DMS153 (cell line): ENCODE measurements around the gene CD4.

Experiments
- DNase-seq: peaks from one replicate; lab custom pipeline; 2025; lab: John Stamatoyannopoulos, UW

The CD4 gene

DNA sequence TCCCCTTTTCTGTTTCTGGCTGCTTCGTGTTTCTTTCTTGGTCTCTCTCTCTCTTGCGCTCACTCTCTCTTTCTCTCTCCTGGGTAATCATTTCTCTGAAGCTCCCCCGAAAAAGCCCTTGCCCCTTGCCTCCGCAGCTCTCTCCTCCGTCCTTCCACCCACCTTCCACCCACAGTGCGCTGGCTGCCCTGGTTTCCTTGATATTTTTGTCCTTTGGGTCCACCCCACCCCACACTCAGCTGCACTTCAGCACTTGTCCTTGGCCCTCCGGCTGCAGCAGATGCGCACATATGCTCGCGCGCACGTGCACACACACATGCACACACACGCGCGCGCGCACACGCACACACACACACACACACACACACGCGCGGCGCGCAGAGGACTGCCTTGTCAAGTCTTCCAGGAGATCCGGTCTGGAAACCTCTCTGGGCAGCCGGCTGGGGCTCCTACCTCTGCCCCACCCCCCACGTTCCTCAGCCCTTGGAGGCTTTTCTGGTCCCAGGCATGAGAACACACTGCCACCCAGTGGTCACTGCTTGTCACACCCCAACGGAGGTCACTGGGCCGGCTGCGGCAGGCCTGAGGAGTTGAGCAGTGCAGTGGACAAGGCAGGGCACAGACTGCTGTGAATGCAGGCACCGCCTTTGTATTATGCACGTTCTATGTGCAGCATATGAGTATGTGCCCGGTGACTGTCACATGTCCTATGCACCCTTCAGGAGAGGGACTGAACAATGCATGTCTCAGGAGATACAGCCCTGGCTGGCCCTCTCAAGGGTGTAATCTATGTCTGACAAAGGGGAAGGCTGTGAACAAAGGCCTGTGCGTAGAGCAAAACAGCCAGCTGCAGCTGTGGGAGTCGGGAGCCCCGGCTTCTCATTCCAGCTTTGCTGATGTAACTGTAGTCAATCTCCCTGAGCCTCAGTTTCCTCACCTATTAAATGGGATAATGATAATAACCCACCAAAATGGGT is 10.5 kb upstream of the CD4 start:
- peak; percentile 86 for DNase-seq

DNA sequence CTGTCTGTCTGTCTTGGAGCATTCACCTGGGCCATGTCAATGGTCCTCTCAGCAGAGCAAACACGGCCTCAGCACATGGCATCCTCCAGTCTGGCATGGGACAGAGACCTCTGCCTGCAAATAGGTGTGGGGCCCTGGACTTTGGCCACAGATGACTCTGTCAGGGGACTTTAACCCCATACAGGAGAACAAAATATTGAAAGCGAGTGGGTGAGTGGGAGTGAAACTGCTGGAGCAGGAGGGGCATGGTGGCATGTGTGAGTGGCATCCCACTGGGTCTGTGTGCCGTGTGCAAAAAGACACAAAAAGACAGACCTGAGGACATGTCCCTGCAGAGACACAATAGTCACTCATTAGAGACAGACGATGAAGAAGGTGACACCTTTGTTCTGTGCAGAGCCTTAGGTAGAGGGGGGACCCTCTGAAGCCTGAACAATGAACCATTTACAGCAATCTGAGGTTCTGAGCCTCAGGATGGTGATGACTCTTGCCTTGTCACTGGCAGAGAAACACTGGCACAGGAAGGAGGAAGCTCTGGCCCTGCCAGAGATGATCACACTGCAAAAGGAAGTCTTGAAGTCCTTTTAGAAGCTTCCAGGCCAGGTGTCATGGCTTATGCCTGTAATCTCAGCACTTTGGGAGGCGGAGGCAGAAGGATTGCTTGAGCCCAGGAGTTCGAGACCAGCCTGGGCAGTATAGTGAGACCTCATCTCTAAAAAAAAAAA is 9.5 kb upstream of the CD4 start:
- no peak for DNase-seq

DNA sequence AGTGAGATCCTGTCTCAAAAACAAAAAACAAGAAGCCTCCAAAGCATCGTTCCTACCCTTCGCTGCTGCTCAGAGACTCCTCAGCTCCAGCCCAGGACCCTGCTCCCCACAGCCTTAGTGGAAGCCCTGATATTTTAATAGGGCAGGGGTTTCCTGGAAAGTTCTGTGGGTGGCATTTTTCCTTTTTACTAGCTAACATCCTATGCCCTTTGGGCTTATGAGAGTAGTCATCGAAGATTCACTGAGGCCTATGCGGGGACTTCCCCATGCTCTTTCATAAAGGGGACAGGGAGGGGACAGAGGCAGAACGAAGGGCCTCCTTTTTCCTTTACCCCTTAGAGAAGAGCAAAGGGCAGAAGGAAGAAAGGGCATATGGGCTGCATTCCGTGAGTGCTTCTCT is 8.8 kb upstream of the CD4 start:
- DNase-seq, result no peak

DNA sequence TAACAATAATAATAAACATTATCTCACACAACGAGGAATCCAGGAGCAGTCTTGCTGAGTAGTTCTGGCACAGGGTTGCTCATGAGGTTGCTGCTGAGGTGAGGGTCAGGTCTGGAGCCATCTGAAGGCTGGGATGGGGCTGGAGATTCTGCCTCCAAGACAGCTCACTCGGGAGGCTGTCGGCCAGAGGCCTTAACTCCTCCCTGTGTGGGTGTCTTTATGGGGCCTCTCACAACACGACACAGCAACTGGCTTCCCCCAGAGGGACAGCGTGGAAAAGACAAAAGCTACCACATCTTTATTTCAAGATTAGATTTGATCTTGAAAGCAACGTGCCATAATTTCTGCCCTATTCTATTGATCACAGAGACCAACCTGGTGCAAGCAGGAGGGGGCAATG is 7.2 kb upstream of the CD4 start:
- DNase-seq, result no peak

DNA sequence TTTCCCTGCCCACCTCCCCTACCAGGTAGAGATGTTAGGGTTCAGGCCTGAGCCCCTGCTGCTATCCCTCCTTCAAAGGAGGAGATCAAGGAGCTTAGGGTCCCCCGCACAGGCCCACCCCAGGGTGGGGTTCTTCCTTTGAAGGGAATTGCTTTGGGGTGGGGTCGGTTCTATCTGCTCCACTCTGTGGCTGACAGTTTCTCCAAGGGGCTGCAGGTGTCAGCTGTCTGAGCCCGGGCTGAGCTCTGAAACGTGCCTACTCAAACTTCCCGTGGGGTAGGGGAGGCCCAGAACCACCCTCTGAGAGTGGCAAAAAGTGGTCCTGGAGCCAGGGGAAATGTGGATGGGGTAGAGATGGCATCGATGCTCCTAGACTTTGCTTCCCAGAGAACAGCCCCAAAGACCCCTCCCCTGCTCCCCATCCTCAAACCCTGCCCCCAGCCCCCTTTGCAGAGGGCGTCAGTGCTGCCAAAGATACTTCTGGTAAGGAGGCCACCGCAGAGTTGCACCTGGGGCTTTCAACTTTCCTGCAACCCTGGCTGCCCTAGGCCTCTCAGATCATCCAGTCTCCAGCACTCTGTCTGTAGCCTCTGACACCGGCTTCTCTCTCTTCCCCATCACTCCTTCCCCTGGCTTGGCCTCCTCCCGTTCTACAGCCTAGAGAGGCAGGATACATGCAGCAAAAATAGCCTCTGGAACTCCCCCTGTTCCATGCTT is 6.3 kb upstream of the CD4 start:
- no peak for DNase-seq

DNA sequence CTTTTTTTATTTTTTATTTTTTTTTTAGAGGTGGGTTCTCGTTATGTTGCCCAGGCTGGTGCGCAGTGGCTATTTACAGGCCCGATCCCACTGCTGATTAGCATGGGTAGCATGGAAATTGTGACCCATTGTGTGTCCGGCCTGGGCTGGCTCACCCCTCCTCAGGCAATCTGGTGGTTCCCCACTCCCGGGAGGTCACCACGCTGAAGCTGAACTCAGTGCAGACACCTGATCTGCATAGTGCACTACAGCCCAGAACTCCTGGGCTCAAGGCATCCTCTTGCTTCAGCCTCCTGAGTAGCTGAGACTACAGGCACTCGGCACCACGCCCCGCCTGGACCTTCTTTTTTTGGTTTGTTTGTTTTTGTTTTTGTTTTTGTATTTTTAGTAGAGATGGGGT is 5.5 kb upstream of the CD4 start:
- DNase-seq, result no peak

DNA sequence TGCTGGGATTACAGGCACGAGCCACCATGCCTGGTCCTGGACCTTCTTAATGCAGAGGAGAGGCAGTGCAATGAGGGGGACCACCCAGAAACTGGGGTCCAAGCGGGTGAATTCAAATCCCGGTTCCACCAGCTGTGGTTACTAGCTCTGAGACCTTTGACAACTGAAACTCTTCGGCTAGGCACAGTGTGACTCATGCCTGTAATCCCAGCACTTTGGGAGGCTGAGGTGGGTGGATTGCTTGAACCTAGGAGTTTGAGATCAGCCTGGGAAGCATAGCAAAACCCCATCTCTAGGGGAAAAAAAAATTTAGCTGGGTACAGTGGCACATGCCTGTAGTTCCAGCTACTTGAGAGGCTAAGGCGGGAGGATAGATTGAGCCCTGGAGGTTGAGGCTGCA is 5.0 kb upstream of the CD4 start:
- no peak for DNase-seq

DNA sequence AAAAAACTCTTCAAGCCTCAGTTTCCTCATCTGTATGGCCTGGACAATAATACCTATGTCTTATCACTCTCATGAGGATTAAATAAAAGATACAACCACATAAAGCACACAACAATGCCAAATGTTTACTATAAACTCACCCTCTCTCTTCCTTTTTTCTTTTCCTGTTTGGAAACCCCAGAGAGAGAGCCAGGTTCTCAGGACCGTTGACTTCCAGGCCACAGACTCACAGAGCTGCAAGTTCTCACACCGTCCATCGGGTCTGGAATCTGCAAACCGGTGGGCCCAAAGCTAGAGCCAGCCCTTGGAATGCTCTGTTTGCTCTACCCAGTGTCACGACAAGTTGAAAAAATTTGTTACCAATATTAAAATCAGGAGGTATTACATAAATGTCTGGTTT is 4.6 kb upstream of the CD4 start:
- no peak for DNase-seq

DNA sequence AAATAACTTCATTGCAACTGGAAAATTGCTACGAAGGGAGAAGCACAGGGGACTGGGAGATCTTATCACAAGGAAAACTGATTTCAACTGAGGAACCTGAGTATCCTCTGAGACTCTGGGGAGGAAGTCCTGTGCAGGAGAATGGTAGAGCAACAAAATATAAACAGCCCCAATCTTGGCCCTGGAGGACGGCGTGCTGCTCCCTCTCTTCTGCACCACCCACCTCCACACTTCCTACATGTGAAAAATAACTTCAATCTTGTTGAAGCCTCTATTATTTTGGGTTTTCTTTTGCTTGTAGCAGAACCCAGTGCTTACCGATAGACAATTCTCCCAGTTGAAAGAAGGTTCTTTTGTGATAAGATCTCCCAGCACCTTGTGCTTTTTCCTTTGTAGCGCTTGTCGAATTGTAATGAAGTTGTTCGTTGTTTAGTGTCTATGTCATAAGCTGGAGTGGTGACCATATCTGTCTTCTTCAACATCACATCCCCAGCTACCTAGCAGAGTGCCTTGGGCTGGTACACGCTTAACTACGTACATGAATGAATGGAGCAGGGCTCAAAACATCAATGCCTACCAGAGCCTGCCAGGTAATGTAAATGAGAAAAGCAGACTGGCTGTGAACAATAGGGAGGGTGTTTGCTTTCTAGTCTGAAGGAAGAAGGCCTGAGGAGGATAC is 2.8 kb upstream of the CD4 start:
- no peak for DNase-seq

DNA sequence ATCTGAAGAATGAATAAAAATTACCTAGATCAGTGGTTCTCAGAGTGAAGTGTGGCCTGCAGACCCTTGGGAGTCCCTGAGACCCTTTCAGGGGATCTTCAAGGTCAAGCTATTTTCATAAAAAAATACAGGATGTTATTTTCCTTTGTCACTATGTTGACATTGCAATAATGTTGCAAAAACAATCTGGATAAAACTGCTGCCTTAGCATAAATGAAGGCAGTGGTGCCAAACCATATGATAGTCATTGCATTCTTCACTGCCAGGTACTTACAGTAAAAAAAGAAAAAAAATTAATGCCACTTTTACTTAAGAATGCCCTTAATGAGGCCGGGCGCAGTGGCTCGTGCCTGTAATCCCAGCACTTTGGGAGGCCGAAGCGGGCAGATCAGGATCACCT is 2.0 kb upstream of the CD4 start:
- no peak for DNase-seq

DNA sequence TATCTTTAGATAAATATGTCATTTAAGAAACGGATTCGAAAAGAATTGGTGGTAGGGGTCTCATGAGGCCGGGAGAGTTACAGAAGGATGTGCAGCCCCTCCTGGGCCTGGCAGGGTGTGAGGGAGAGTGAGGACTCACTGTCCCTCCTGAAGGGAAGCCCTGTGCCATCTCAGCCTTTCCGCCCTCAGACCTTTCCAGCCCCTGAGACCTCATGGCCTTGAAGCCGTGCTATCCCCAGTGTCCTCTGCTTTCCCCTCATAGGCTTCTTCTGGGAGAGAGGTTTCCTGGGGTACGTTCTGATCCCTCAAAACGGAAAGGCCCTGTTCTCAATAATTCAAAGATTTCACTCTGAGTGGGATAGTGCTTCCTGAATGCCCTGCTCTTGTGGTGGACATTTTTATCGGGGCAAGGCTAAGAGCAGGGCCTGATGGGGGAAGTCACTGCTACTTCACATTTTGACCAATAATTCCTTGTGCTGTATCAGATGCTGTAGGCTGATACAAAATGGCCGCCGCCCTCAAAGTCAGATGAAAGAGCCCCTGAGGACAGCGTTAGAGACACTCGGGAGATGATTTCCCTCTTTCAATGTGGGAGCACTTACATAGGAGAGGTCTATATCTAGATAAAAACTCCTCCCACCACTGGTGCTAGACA is 1.3 kb downstream of the CD4 start:
- no peak for DNase-seq

DNA sequence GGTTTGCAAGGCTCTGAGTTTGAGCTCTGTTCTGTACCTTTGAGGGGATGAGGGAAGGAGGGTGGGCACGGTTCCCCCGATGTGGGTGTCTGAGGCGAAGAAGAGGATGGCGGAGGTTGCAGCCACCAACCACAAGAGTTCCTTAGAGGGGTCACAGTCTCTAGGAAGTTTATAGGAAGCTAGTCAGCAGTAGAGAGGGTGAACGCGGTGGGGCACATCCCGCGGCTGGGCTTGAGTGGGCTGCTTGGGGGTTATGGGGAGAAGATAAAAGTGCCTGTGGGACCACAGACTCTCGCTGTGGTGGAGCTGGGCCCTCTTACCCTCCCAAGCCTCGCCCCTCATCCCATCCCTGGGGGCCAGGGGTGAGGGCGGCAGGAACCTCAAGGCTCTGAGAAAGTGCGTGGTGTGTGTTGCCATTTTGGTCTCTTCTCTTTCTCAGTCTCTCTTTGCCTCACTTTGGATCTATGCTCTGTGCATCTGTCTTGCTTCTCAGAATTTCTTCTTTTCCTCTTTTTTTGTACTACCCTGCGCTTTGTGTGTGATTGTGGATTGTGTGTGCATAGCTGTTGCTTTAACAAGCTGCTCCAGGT is 2.7 kb downstream of the CD4 start:
- no peak for DNase-seq

DNA sequence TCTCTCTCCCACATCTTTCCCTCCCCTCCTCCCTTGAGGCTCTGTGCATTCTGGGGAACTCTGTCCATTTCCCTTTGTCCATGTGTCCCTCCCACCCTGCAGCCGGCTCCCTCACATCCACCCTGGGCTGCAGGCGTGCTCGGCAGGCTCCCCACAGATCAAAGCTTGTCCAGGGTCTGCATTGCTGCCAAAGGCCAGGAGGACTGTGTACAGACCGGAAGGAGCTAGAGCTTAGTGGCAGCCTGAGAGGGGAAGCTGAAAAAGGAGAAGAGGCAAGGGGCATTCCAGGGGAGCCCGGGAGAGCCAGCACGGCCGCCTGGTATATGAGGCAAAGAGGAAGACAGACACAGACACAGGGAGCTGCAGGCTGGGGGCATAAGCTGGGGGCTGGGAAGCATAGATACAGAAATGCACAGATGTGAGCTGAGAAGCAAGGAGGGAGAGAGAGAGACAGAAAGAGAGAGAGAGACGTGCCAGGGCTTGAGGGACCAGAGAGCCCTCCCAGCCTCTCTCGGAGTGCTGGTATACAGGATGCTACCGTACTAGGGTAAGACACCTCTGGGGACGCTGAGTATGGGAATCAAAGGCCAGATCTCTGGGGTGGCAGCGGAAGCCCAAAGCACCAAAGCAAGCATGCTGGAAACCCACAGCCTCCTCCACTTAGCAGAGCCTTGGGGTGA is 3.3 kb downstream of the CD4 start:
- no peak for DNase-seq

DNA sequence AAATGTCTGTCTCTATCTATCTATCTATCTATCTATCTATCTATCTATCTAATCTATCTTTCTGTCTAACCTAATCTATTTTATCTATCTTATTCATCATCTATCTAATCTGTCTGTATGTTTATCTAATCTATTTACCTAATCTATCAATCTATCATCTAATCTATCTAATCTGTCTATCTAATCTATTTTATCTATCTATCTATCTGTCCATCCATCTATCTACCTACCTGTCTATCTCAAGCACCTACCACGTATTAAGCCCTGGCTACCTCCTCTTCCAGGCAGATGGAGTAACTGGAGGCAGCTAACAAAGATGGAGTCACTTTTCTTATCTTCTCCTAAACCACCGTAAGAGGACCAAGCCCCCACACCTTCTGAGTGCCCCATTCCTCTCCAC is 5.8 kb downstream of the CD4 start:
- DNase-seq, result no peak

DNA sequence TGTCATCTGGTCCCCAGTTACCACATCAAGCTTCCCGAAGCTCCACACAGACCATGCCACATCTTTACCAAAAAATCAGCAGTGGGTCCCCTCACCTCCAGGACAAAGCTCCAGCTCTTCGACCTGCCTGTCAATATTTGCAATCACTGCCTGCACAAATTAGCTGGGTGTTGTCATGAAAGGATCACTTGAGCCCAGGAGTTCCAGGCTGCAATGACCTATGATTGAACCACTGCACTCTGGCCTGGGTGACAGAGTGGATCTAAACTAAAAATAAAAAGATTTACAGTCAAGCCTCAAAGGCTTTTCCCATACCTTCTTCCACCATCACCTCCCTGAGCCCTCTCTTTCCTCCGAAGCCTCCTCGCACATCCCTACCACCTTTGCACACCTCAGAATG is 7.2 kb downstream of the CD4 start:
- DNase-seq, result no peak

DNA sequence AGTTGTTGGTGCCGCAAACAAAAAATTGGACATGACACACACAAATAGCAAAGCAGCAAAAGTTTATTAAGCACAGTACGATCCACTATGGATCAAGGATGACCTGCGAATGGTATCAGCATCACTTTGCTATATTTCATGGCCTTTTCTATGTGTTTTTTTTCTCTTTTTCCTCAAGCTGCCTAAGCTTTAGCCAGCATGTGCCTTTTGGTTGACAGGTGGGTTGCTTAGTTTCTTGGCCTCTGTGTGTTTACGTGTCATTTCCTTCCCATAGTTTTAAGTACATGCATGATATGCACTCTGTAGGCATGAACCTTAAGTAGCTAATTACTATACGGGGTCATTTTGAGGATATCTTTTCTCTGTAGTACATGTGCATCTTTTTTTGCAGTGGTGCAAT is 9.8 kb downstream of the CD4 start:
- DNase-seq, result no peak

DNA sequence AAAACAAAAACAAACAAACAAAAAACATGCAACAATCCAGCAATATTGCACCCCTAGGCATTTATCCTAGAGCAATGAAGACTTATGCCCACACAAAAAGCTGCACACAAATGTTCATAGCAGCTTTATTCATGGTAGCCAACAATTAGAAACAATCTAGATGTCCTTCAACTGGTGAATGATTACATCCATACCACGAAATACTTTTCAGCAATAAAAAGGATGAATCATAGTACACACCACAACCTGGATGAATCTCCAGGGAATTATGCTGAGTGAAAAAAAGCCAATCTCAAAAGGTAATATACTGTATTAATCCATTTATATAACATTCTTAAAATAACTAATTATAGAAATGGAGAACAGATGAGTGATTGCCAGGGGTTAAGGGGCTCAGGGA is 17.8 kb downstream of the CD4 start:
- no peak for DNase-seq

DNA sequence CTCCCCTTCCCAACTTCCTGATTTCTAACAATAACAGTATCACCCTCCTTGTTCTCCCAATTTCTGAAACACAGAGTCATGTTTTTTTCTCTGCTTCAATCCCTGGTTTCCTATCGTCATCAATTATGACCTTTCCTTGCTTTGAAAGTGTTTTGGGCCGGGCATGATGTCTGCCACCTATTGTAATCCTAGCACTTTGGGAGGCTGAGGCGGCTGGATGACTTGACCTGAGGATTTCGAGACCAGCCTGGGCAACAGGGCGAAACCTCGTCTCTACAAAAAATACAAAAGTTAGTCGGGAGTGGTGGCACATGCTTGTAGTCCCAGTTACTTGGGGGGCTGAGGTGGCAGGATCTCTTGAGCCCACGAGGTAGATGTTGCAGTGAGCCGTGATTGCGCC is 19.7 kb downstream of the CD4 start:
- DNase-seq, result no peak

DNA sequence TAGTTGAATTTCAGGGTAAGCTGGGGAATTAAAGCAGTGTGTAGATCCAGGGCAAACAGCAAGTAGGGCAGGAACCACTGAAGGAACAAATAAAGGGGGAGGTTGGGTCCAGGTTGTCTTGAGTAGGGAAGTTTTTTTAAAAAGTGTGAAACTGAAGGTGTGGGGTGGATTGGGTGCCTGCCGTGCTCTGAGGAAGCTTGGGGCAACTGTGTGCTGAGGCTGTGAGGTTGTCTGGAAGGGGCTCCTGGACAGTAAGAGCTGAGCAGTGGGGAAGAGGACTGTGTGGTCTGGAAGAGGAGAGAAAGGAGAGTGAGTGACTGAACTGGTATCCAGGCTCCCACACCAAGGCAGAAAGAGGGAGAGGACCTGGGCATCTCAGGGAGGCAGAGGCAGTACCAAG is 21.4 kb downstream of the CD4 start:
- no peak for DNase-seq

DNA sequence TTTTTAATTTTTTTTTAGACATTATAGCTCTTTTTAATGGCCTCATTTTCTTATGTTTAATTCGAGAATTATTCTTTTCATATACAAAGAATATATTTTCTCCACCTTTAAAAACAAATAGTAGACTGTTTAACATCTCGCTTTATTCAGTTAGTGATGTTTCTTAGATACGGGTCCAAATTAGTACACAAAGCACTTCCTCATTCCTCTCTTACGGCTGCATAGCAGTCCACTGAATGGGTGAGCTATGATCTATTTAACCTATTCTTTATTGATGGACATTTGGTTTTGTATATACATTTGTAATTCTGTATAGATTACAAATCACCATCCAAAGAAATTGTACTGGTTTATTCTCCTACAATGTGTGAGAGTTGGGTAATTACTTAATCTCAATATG is 24.0 kb downstream of the CD4 start:
- DNase-seq, result no peak

DNA sequence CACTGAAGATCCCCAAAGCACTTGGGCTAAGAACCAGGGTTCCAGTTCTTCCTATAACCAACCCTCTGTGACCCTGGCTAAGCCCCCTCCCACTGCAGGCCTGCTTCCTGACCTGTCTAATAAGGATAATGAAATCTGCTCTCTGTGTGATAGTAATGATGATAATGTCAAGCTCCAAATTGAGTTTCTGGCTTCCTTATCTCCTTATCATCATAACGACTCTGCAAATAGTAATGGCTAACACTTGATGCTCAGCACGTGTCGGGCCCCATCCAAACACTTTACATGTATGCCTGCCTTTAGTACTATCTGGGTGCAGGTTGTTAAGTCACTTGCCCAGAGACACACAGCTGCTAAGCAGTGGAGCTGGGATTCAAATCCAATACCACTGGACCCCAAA is 27.3 kb downstream of the CD4 start:
- DNase-seq, result no peak
